T-helper 17 cell (primary cell): ENCODE measurements around the gene GNG2. TPM values are rescaled to one million over a fixed set of nuclear protein-coding genes. Genes with fewer than 3 reads are reported as not detected.

Experiments used
- ATAC-seq: fragments of 150-1000 bp; cut with Tn5 transposase; 2 replicates; pipeline ENCODE4 v1.10.0; 2021; ENCODE audit warnings: mild to moderate bottlenecking, moderate library complexity
- DNase-seq, 3 donors: peaks; one replicate each; pipeline versions ENCODE4 v3.0.0 to v3.0.0-alpha.2; 2020 to 2021
- H3K9me3 ChIP-seq: one replicate; pipeline ENCODE4 v1.7.0; 2013; ENCODE audit warnings: low read length, mild to moderate bottlenecking; ENCODE audit not compliant: control insufficient read depth, poor library complexity, severe bottlenecking
- H3K27ac Mint-ChIP-seq: one replicate; pipeline ENCODE4 v1.8.0; 2022; ENCODE audit warnings: mild to moderate bottlenecking, moderate library complexity, mixed read lengths
- H3K27me3 Mint-ChIP-seq: one replicate; pipeline ENCODE4 v1.8.0; 2022; ENCODE audit warnings: mixed read lengths
- H3K36me3 Mint-ChIP-seq: one replicate; pipeline ENCODE4 v1.8.0; 2022; ENCODE audit warnings: low read depth, mixed read lengths
- H3K4me1 Mint-ChIP-seq: one replicate; pipeline ENCODE4 v1.8.0; 2022; ENCODE audit warnings: mild to moderate bottlenecking, mixed read lengths
- H3K4me3 Mint-ChIP-seq: one replicate; pipeline ENCODE4 v1.8.0; 2022; ENCODE audit warnings: mild to moderate bottlenecking, moderate library complexity, mixed read lengths
- total RNA-seq, 4 donors: library from RNA in 2 of 4; stranded (reverse) in 2 of 4; gene quantifications; one replicate each; pipeline ENCODE4 v1.2.3 and lab custom pipeline; 2022 to 2026

The GNG2 gene
- total RNA-seq, 2 donors from 2014 or later: 194 to 208 TPM

- Mint-ChIP-seq H3K4me3 (peak overlapping the region; percentile 97), H3K36me3 (no peaks in the 10 kb centered on the region), H3K27ac (no peak overlapping the region), H3K4me1 (peaks cover 39% of the 10 kb centered on the region), H3K27me3 (no peaks in the 10 kb centered on the region)
- no peaks in the 10 kb centered on the region for H3K9me3 ChIP-seq
- DNase-seq: no peak
- ATAC-seq: no peak
Observed at GRCh38 chr14:51862860-51863259, 2.4 kb downstream of the GNG2 start.

- no peaks in the 10 kb centered on the region for H3K9me3 ChIP-seq
- H3K36me3 Mint-ChIP-seq: no peaks in the 10 kb centered on the region
- no peak overlapping the region for H3K27ac Mint-ChIP-seq
- H3K4me1 Mint-ChIP-seq: peaks cover 39% of the 10 kb centered on the region
- no peak overlapping the region for H3K4me3 Mint-ChIP-seq
- DNase-seq (peak in 1 of 3 donors; percentile 17), ATAC-seq (peak; percentile 76)
- H3K27me3 Mint-ChIP-seq: no peaks in the 10 kb centered on the region
Observed at GRCh38 chr14:51865953-51866747, 5.7 kb downstream of the GNG2 start.

GRCh38 chr14:51867741-51868140 is 7.3 kb downstream of the GNG2 start:
- DNase-seq: no peak
- Mint-ChIP-seq H3K27ac (no peak overlapping the region), H3K4me3 (no peak overlapping the region), H3K27me3 (no peaks in the 10 kb centered on the region), H3K36me3 (no peaks in the 10 kb centered on the region), H3K4me1 (peaks cover 37% of the 10 kb centered on the region)
- peak; percentile 29 for ATAC-seq
- no peaks in the 10 kb centered on the region for H3K9me3 ChIP-seq

- no peak overlapping the region for H3K27ac Mint-ChIP-seq
- DNase-seq: no peak
- no peak for ATAC-seq
- H3K27me3 Mint-ChIP-seq: no peaks in the 10 kb centered on the region
- H3K4me1 Mint-ChIP-seq: peaks cover 36% of the 10 kb centered on the region
- no peaks in the 10 kb centered on the region for H3K9me3 ChIP-seq
- H3K36me3 Mint-ChIP-seq: no peaks in the 10 kb centered on the region
- H3K4me3 Mint-ChIP-seq: no peak overlapping the region
Observed at GRCh38 chr14:51868405-51868804, 8.0 kb downstream of the GNG2 start.

- peak in 1 of 3 donors; percentile 40 for DNase-seq
- H3K36me3 Mint-ChIP-seq: no peaks in the 10 kb centered on the region
- ATAC-seq: peak; percentile 23
- peaks cover 34% of the 10 kb centered on the region for H3K4me1 Mint-ChIP-seq
- H3K4me3 Mint-ChIP-seq: peak overlapping the region; percentile 72
- no peaks in the 10 kb centered on the region for H3K9me3 ChIP-seq
- no peak overlapping the region for H3K27ac Mint-ChIP-seq
- no peaks in the 10 kb centered on the region for H3K27me3 Mint-ChIP-seq
Observed at GRCh38 chr14:51869411-51870100, 9.1 kb downstream of the GNG2 start.

- no peaks in the 10 kb centered on the region for H3K27me3 Mint-ChIP-seq
- no peak for DNase-seq
- no peak for ATAC-seq
- peaks cover 33% of the 10 kb centered on the region for H3K4me1 Mint-ChIP-seq
- no peak overlapping the region for H3K4me3 Mint-ChIP-seq
- peak overlapping the region; percentile 63 for H3K27ac Mint-ChIP-seq
- no peaks in the 10 kb centered on the region for H3K36me3 Mint-ChIP-seq
- no peaks in the 10 kb centered on the region for H3K9me3 ChIP-seq
Observed at GRCh38 chr14:51870606-51871005, 10.2 kb downstream of the GNG2 start.

- no peaks in the 10 kb centered on the region for H3K9me3 ChIP-seq
- H3K36me3 Mint-ChIP-seq: no peaks in the 10 kb centered on the region
- peaks cover 33% of the 10 kb centered on the region for H3K4me1 Mint-ChIP-seq
- H3K27me3 Mint-ChIP-seq: no peaks in the 10 kb centered on the region
- no peak for DNase-seq
- ATAC-seq: peak; percentile 10
- H3K4me3 Mint-ChIP-seq: peak overlapping the region; percentile 59
- H3K27ac Mint-ChIP-seq: peak overlapping the region; percentile 89
Observed at GRCh38 chr14:51871846-51872245, 11.4 kb downstream of the GNG2 start.

- DNase-seq (no peak), ATAC-seq (no peak)
- no peaks in the 10 kb centered on the region for H3K9me3 ChIP-seq
- Mint-ChIP-seq H3K4me3 (peak overlapping the region; percentile 43), H3K36me3 (no peaks in the 10 kb centered on the region), H3K4me1 (peaks cover 36% of the 10 kb centered on the region), H3K27me3 (no peaks in the 10 kb centered on the region), H3K27ac (peak overlapping the region; percentile 89)
Observed at GRCh38 chr14:51872396-51872795, 12.0 kb downstream of the GNG2 start.

GRCh38 chr14:51873221-51873893 is 12.9 kb downstream of the GNG2 start:
- peaks cover 42% of the 10 kb centered on the region for H3K4me1 Mint-ChIP-seq
- H3K27me3 Mint-ChIP-seq: no peaks in the 10 kb centered on the region
- ATAC-seq (peak; percentile 55), DNase-seq (no peak)
- no peaks in the 10 kb centered on the region for H3K36me3 Mint-ChIP-seq
- peak overlapping the region; percentile 89 for H3K27ac Mint-ChIP-seq
- H3K9me3 ChIP-seq: no peaks in the 10 kb centered on the region
- H3K4me3 Mint-ChIP-seq: peak overlapping the region; percentile 7

- no peaks in the 10 kb centered on the region for H3K9me3 ChIP-seq
- ATAC-seq (peak; percentile 44), DNase-seq (no peak)
- Mint-ChIP-seq H3K36me3 (peaks cover 2% of the 10 kb centered on the region), H3K27ac (peak overlapping the region; percentile 90), H3K27me3 (no peaks in the 10 kb centered on the region), H3K4me3 (no peak overlapping the region), H3K4me1 (peaks cover 38% of the 10 kb centered on the region)
Observed at GRCh38 chr14:51877810-51878209, 17.4 kb downstream of the GNG2 start.

GRCh38 chr14:51879170-51879569 is 18.8 kb downstream of the GNG2 start:
- Mint-ChIP-seq H3K27me3 (no peaks in the 10 kb centered on the region), H3K36me3 (peaks cover 2% of the 10 kb centered on the region), H3K27ac (peak overlapping the region; percentile 80), H3K4me3 (no peak overlapping the region), H3K4me1 (peaks cover 34% of the 10 kb centered on the region)
- ATAC-seq (no peak), DNase-seq (no peak)
- H3K9me3 ChIP-seq: no peaks in the 10 kb centered on the region

GRCh38 chr14:51880835-51881580 is 20.6 kb downstream of the GNG2 start:
- DNase-seq (no peak), ATAC-seq (no peak)
- peak overlapping the region; percentile 80 for H3K27ac Mint-ChIP-seq

GRCh38 chr14:51881636-51882035 is 21.2 kb downstream of the GNG2 start:
- no peaks in the 10 kb centered on the region for H3K9me3 ChIP-seq
- peak overlapping the region; percentile 80 for H3K27ac Mint-ChIP-seq
- DNase-seq (no peak), ATAC-seq (no peak)
- peaks cover 40% of the 10 kb centered on the region for H3K4me1 Mint-ChIP-seq
- peak overlapping the region; percentile 47 for H3K4me3 Mint-ChIP-seq
- H3K27me3 Mint-ChIP-seq: no peaks in the 10 kb centered on the region
- peaks cover 3% of the 10 kb centered on the region for H3K36me3 Mint-ChIP-seq

More at GRCh38 chr14:51880835-51881580, 20.6 kb downstream of the GNG2 start:
- H3K4me1 Mint-ChIP-seq: peaks cover 37% of the 10 kb centered on the region
- H3K4me3 Mint-ChIP-seq: peak overlapping the region; percentile 47
- no peaks in the 10 kb centered on the region for H3K9me3 ChIP-seq
- H3K36me3 Mint-ChIP-seq: peaks cover 3% of the 10 kb centered on the region
- no peaks in the 10 kb centered on the region for H3K27me3 Mint-ChIP-seq
